GM18511 (cell line): Measurements from ENCODE around the gene NTN5.
"Not testable (repeated sequence)": the region's sequence is repeated elsewhere in the genome, so short reads cannot be mapped to it uniquely, and the experiment has no call there.

ENCODE experiments used
- ATAC-seq: cut with Tn5 transposase; IDR thresholded peaks from one replicate; pipeline ENCODE4 v1.9.1; 2021; ENCODE audit warnings: mild to moderate bottlenecking, moderate library complexity; ENCODE audit not compliant: unreplicated experiment

NTN5 gene

GRCh38 chr19:48698046-48698445, 25.2 kb upstream of the NTN5 start:
- ATAC-seq, result no peak

GRCh38 chr19:48696353-48697010, 23.7 kb upstream of the NTN5 start:
- no peak for ATAC-seq

DNA sequence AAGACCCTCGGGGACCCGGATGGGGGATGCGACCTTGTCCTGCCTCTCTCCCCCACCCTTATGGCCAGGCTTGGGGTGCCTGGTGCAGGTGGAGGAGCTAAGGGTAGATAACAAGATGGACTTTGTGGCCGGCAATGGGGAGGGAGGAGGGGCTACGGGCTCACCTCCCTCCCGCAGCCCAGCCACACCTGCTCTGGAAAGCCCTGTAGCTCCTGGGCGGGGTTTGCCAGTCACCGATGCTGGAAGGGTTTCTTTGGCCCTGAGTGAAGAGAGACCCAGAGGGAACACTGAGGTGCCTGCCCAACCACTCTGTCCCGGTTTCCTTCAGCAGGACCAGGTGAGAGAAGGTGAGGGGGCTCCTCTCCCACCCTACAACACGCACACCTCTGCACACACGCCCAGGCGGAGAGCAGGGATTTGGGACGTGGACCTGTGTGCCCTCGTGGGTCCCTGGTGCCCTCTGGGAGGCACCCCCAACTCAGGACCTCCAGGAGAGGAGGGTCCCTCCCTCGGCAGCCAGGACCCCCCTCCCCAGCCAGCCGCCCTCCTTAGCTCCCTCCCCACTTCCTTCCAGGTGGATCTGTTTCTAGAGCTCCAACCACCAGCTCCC, 23.0 kb upstream of the NTN5 start, which contains the start of gene FUT2:
TSS of gene FUT2 (plus strand) at position 229 of the 610 bp plus-strand sequence. CDS start 6,986 bp downstream, outside the sequence.
- ATAC-seq, result no peak

DNA sequence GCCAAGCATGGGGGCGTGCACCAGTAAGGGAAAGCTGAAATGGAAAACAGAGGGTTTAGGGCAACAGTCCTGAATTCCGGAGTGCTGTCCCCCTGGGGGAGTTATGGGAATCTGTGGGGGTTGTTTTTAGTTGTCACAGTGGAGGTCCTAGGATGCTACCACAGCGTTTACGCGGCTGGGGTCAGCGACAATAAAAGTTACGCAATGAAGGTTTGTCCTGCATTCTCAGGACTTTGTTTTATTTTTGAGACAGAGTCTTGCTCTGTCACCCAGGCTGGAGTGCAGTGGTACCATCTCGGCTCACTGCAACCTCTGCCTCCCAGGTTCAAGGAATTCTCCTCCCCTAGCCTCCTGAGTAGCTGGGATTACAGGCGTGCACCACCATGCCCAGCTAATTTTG, 20.8 kb upstream of the NTN5 start:
- ATAC-seq, result not testable (repeated sequence)

DNA sequence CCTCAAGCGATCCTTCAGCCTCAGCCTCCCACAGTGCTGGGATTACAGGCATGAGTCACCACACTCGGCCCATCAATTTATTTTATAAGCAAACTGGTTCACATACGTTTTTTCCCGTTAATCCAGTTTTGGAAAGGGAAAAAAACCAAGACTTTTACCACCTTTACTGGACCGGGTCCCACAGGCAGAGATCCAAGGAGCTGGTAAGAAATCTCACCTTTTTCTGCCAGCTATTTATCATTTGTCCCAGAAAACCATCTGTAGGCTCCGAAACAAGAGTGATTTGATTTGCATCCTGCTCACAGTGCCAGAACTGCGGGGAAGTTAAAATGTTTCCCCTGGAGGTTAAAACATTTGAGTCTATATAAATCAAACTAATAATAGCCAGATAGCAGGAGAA, 16.6 kb upstream of the NTN5 start:
- ATAC-seq, result no peak

DNA sequence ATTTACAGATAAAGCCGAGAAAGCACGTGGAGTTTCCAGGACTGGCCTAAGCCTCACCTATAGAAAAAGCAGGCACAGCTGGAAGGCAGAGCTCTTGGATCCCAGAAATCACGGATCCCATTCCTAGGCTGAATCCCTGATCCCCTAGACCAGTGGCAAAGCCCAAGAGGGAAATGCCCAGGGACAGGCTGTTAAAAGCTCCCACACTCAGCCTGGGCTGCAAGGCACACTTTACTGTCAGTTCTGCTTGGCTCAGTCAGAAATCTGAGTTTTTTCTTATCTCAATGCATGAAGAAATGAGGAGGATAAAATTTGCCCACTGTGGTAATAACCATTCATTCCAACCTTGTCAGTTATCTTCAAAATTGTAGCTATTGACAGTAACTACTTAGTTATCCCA, 15.0 kb upstream of the NTN5 start:
- ATAC-seq, result no peak

- ATAC-seq, result not testable (repeated sequence)
Observed at GRCh38 chr19:48686637-48687036, 13.8 kb upstream of the NTN5 start.

GRCh38 chr19:48686088-48686487, 13.3 kb upstream of the NTN5 start:
- no peak for ATAC-seq

GRCh38 chr19:48685583-48685982, 12.8 kb upstream of the NTN5 start:
- ATAC-seq, result no peak

GRCh38 chr19:48683349-48683748, 10.5 kb upstream of the NTN5 start:
- no peak for ATAC-seq

GRCh38 chr19:48681127-48681470, 8.3 kb upstream of the NTN5 start:
- no peak for ATAC-seq

- no peak for ATAC-seq
Observed at GRCh38 chr19:48680436-48681126, 7.8 kb upstream of the NTN5 start.

GRCh38 chr19:48680006-48680405, 7.2 kb upstream of the NTN5 start:
- ATAC-seq, result not testable (repeated sequence)

GRCh38 chr19:48678201-48678600, 5.4 kb upstream of the NTN5 start:
- ATAC-seq, result no peak

DNA sequence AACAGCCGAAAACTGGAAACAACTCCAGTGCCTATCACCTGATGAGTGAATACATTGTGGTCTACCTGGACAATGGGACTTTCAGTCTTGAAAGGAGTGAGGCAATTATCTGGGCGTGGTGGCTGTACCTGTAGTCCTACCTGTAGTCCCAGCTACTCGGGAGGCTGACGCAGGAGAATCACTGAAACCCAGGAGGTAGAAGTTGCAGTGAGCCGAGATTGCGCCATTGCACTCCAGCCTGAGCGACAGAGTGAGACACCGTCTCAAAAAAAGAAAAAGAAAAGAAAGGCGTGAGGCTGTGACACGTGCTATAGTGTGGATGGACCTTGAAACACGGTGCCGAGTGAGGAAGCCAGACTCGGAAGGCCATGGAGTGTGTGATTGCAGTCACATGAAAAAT, 4.1 kb upstream of the NTN5 start:
- ATAC-seq, result no peak

DNA sequence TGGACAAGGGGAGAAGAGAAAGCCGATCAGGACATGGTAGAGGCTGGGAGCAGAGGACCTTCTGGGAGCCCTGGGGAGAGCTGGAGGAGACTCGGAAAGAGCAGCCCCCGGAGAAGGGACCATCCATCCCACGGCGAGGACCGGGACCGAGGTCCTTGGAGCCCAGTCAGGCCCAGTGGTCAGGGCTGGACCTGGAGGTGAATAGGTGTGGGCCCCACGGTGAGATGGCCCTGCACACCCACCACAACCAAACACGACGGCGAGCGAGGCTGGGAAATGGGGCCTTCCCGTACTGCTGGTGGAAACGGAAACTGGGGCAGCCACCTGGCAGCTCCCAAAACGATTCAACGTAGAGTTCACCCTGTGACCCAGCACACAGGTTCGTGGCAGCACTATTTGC, 3.7 kb upstream of the NTN5 start:
- no peak for ATAC-seq

DNA sequence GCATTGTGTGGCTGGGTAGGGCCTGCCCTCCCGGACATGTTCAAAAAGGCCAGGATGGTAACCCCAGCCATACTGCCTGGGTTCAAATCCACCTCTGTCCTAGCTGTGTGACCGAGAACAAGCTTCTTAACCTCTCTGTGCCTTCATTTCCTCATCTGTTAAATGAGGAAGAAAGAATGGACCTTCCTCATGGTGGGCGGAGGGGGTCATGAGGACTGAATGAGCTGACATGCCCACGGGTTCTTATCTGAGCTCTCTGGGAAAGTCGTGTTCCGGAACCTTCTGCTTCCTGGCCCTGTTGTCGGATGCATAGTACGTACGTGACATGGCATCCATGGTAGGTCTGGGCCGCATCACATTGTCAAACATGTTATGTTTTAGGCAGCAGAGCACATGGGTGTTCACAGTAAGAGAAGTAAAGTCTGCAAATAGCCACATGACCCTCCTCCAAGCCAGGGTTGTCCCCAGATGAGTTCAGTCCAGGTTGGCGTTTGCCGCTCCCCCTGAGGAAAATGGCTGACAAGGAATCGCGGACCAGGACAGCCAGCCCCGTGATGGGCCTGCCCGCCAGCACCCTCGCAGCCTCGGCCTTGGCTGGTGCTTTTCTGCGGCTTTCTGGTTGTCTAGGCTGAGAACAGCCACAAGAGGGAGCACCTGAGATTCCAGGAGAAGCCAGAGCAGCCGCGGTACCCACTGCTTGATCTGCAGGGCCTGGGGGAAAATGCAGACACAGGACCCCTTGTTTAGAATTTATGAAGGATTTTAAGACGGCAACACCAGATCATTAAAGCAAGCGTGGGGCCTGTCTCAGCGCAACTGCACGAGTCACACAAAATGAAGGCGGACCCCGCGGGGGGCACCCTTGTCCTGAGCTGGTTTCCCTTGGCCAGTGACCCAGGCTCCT, 2.4 kb upstream of the NTN5 start:
- ATAC-seq, result no peak

- ATAC-seq, result no peak
Observed at GRCh38 chr19:48674216-48674809, 1.5 kb upstream of the NTN5 start.

DNA sequence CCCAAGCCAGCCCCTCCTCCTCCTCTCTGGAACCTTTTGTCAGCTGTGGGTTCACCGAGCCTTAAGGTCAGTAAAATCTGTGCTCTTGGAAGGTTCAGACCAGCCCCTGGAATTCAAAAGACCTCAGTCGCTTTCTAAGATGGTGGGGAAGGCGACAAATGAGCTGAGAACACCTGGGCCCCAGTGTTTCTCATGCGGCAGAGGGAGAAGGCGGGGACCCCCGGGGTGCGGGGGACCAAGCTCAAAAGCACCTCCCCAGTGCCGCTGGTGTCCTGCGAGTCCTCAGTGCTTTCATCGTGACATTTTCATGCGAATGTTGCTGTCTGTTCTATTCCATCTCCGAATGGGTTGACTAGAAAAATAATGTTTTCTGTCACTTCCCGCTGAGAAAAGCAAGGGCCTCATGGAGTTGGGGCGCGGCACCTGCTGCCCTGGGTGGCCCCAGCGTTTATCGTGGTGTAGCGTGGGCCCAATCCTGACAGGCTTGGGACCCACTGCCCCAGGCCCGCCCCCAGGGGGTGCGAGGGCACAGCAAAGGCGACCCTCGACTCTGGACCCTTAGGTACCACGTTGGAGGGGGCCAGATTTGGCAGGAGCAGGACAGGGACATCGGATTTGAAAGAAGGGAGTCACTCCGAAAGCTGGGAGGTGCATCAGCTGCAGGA, 751 bp upstream of the NTN5 start:
- no peak for ATAC-seq

- no peak for ATAC-seq
Observed at GRCh38 chr19:48671446-48671995, 1.3 kb downstream of the NTN5 start.
